Stimulated activated naive CD8-positive, alpha-beta T cell treated with anti-CD3 and anti-CD28 coated beads, Interleukin-15, Interleukin-2, amounts not matched to agents 100 ng/mL and 50 ng/mL, for 24 hours (primary cell): Measurements from ENCODE around the gene TSPAN14.
A peak's percentile ranks its signal among the peaks of the same experiment; 100 is the strongest.

Source experiments
- H3K27ac Mint-ChIP-seq: one replicate; pipeline ENCODE4 v1.8.0; 2021; ENCODE audit warnings: mild to moderate bottlenecking, mixed read lengths
- H3K27me3 Mint-ChIP-seq: one replicate; pipeline ENCODE4 v1.8.0; 2021; ENCODE audit warnings: mixed read lengths
- H3K36me3 Mint-ChIP-seq: one replicate; pipeline ENCODE4 v1.8.0; 2021; ENCODE audit warnings: low read depth, mixed read lengths
- H3K4me1 Mint-ChIP-seq: one replicate; pipeline ENCODE4 v1.8.0; 2021; ENCODE audit warnings: low read depth, mixed read lengths
- H3K4me3 Mint-ChIP-seq: one replicate; pipeline ENCODE4 v1.8.0; 2021; ENCODE audit warnings: mild to moderate bottlenecking, mixed read lengths
- H3K9me3 Mint-ChIP-seq: one replicate; pipeline ENCODE4 v1.8.0; 2021; ENCODE audit warnings: mixed read lengths

Gene TSPAN14

GRCh38 chr10:80453842-80454512, at the start of gene TSPAN14:
Gene TSPAN14, plus strand, starts transcription at chr10:80454310. Its CDS starts 34,924 bp downstream, at chr10:80489234.
- H3K9me3 Mint-ChIP-seq: no peaks in the 10 kb centered on the region
- peaks cover 11% of the 10 kb centered on the region for H3K36me3 Mint-ChIP-seq
- peaks cover 49% of the 10 kb centered on the region for H3K4me1 Mint-ChIP-seq
- H3K27me3 Mint-ChIP-seq: no peaks in the 10 kb centered on the region
- peak within 1 kb of the TSS; percentile 98 for H3K4me3 Mint-ChIP-seq
- H3K27ac Mint-ChIP-seq: peak within 1 kb of the TSS; percentile 94

GRCh38 chr10:80405035-80405434, 49.1 kb upstream of the TSPAN14 start:
- Mint-ChIP-seq H3K36me3 (no peaks in the 10 kb centered on the region), H3K27ac (no peak overlapping the region), H3K9me3 (no peaks in the 10 kb centered on the region), H3K4me3 (no peak overlapping the region), H3K27me3 (peaks cover 10% of the 10 kb centered on the region), H3K4me1 (peaks cover 20% of the 10 kb centered on the region)

- peaks cover 22% of the 10 kb centered on the region for H3K4me1 Mint-ChIP-seq
- no peak overlapping the region for H3K27ac Mint-ChIP-seq
- H3K27me3 Mint-ChIP-seq: peaks cover 10% of the 10 kb centered on the region
- H3K4me3 Mint-ChIP-seq: no peak overlapping the region
- no peaks in the 10 kb centered on the region for H3K9me3 Mint-ChIP-seq
- no peaks in the 10 kb centered on the region for H3K36me3 Mint-ChIP-seq
Observed at GRCh38 chr10:80405626-80406025, 48.5 kb upstream of the TSPAN14 start.

GRCh38 chr10:80406204-80406603, 47.9 kb upstream of the TSPAN14 start:
- Mint-ChIP-seq H3K36me3 (no peaks in the 10 kb centered on the region), H3K27me3 (peaks cover 10% of the 10 kb centered on the region), H3K4me1 (peaks cover 28% of the 10 kb centered on the region), H3K27ac (no peak overlapping the region), H3K4me3 (no peak overlapping the region), H3K9me3 (no peaks in the 10 kb centered on the region)

- Mint-ChIP-seq H3K9me3 (no peaks in the 10 kb centered on the region), H3K4me1 (peaks cover 40% of the 10 kb centered on the region), H3K27me3 (peaks cover 10% of the 10 kb centered on the region), H3K27ac (peak overlapping the region; percentile 95), H3K36me3 (no peaks in the 10 kb centered on the region), H3K4me3 (peak overlapping the region; percentile 89)
Observed at GRCh38 chr10:80407812-80408241, 46.3 kb upstream of the TSPAN14 start.

GRCh38 chr10:80408242-80409101, 45.6 kb upstream of the TSPAN14 start, which contains the start of gene PRXL2A:
Gene PRXL2A, plus strand, starts transcription at chr10:80408551. Its CDS starts 11,917 bp downstream, at chr10:80420468.
- Mint-ChIP-seq H3K4me3 (peak within 1 kb of the TSS; percentile 89), H3K36me3 (no peaks in the 10 kb centered on the region), H3K27ac (peak within 1 kb of the TSS; percentile 95), H3K4me1 (peaks cover 46% of the 10 kb centered on the region), H3K27me3 (peaks cover 10% of the 10 kb centered on the region), H3K9me3 (no peaks in the 10 kb centered on the region)

- Mint-ChIP-seq H3K9me3 (no peaks in the 10 kb centered on the region), H3K36me3 (no peaks in the 10 kb centered on the region), H3K27me3 (peaks cover 10% of the 10 kb centered on the region), H3K4me3 (peak overlapping the region; percentile 89), H3K4me1 (peaks cover 50% of the 10 kb centered on the region), H3K27ac (no peak overlapping the region)
Observed at GRCh38 chr10:80409121-80409520, 45.0 kb upstream of the TSPAN14 start.

GRCh38 chr10:80410122-80410521, 44.0 kb upstream of the TSPAN14 start:
- peaks cover 50% of the 10 kb centered on the region for H3K4me1 Mint-ChIP-seq
- H3K27me3 Mint-ChIP-seq: peaks cover 10% of the 10 kb centered on the region
- no peaks in the 10 kb centered on the region for H3K9me3 Mint-ChIP-seq
- no peaks in the 10 kb centered on the region for H3K36me3 Mint-ChIP-seq
- peak overlapping the region; percentile 89 for H3K4me3 Mint-ChIP-seq
- no peak overlapping the region for H3K27ac Mint-ChIP-seq

GRCh38 chr10:80410578-80411145, 43.4 kb upstream of the TSPAN14 start:
- Mint-ChIP-seq H3K4me3 (no peak overlapping the region), H3K27me3 (peaks cover 10% of the 10 kb centered on the region), H3K36me3 (no peaks in the 10 kb centered on the region), H3K27ac (no peak overlapping the region), H3K4me1 (peaks cover 53% of the 10 kb centered on the region), H3K9me3 (no peaks in the 10 kb centered on the region)

GRCh38 chr10:80411267-80411668, 42.8 kb upstream of the TSPAN14 start:
- no peaks in the 10 kb centered on the region for H3K36me3 Mint-ChIP-seq
- no peak overlapping the region for H3K4me3 Mint-ChIP-seq
- no peaks in the 10 kb centered on the region for H3K9me3 Mint-ChIP-seq
- H3K27ac Mint-ChIP-seq: no peak overlapping the region
- H3K4me1 Mint-ChIP-seq: peaks cover 53% of the 10 kb centered on the region
- peaks cover 7% of the 10 kb centered on the region for H3K27me3 Mint-ChIP-seq

- Mint-ChIP-seq H3K4me1 (peaks cover 53% of the 10 kb centered on the region), H3K27me3 (peaks cover 5% of the 10 kb centered on the region), H3K36me3 (no peaks in the 10 kb centered on the region), H3K27ac (no peak overlapping the region), H3K9me3 (no peaks in the 10 kb centered on the region), H3K4me3 (no peak overlapping the region)
Observed at GRCh38 chr10:80411681-80412220, 42.4 kb upstream of the TSPAN14 start.

- Mint-ChIP-seq H3K4me1 (peaks cover 50% of the 10 kb centered on the region), H3K36me3 (no peaks in the 10 kb centered on the region), H3K9me3 (no peaks in the 10 kb centered on the region), H3K27ac (peak overlapping the region; percentile 77), H3K4me3 (peak overlapping the region; percentile 33), H3K27me3 (peaks cover 5% of the 10 kb centered on the region)
Observed at GRCh38 chr10:80412486-80412885, 41.6 kb upstream of the TSPAN14 start.

GRCh38 chr10:80413271-80413996, 40.7 kb upstream of the TSPAN14 start:
- H3K9me3 Mint-ChIP-seq: no peaks in the 10 kb centered on the region
- H3K27me3 Mint-ChIP-seq: no peaks in the 10 kb centered on the region
- H3K4me1 Mint-ChIP-seq: peaks cover 44% of the 10 kb centered on the region
- H3K27ac Mint-ChIP-seq: peak overlapping the region; percentile 74
- H3K36me3 Mint-ChIP-seq: no peaks in the 10 kb centered on the region
- H3K4me3 Mint-ChIP-seq: peak overlapping the region; percentile 33

- H3K4me1 Mint-ChIP-seq: peaks cover 40% of the 10 kb centered on the region
- no peak overlapping the region for H3K4me3 Mint-ChIP-seq
- H3K27ac Mint-ChIP-seq: no peak overlapping the region
- no peaks in the 10 kb centered on the region for H3K9me3 Mint-ChIP-seq
- H3K36me3 Mint-ChIP-seq: no peaks in the 10 kb centered on the region
- no peaks in the 10 kb centered on the region for H3K27me3 Mint-ChIP-seq
Observed at GRCh38 chr10:80414142-80414895, 39.8 kb upstream of the TSPAN14 start.
